Left lobe of liver (tissue), 2 donors: Measurements from ENCODE around the gene KCTD2. TPM values are rescaled to one million over a fixed set of nuclear protein-coding genes. Genes with fewer than 3 reads are reported as not detected.
A peak's percentile ranks its signal among the peaks of the same experiment; 100 is the strongest.
"Not testable (repeated sequence)": the region's sequence is repeated elsewhere in the genome, so short reads cannot be mapped to it uniquely, and the experiment has no call there.

Experiments used
- ATAC-seq: fragments of 200-7000 bp; cut with Tn5 transposase; one replicate; pipeline ENCODE4 v1.9.1; 2020; ENCODE audit warnings: mild to moderate bottlenecking, moderate library complexity
- DNase-seq: peaks from one replicate; pipeline ENCODE4 v3.0.0-alpha.2; 2020; ENCODE audit warnings: low spot score
- total RNA-seq: library from RNA; stranded (reverse); gene quantifications from one replicate; pipeline ENCODE4 v1.2.1, GENCODE V29; 2021
- donor health status: DM: no; HTN: no; CAD: no; lungs with moderate emphysema.
- donor health status: DM: no; HTN: yes; CAD: no.

KCTD2 gene
- total RNA-seq, 1 donor from 2014 or later = 7.0 TPM

- DNase-seq (no peak), ATAC-seq (no peak)
Observed at GRCh38 chr17:75019710-75020109, 27.3 kb upstream of the KCTD2 start.

- DNase-seq (no peak), ATAC-seq (no peak)
Observed at GRCh38 chr17:75020331-75021110, 26.5 kb upstream of the KCTD2 start.

DNA sequence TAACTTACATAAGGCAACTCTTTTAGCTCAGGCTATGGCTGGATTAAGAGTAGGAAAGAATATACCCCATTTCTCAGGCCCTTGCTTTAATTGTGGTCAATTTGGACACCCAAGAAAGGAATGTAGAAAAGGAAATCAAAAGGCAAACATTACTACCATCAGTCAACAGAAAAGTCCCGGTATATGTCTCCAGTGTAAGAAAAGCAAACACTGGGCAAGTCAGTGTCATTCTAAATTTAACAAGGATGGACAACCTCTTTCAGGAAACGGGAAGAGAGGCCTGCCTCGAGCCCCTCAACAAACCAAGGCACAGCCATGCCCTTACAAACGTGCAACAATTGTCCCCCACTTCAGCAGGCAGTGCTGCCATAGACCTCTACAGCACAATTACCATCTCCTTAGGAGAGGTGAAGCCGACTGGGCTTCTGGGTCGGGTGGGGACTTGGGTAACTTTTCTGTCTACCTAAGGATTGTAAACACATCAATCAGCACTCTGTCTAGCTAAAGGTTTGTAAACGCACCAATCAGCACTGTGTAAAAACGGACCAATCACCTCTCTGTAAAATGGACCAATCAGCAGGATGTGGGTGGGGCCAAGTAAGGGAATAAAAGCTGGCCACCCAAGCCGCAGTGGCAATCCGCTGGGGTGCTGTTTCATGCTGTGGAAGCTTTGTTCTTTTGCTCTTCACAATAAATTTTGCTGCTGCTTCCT lies 22.2 kb upstream of the KCTD2 start:
- ATAC-seq = no peak
- DNase-seq = no peak

DNA sequence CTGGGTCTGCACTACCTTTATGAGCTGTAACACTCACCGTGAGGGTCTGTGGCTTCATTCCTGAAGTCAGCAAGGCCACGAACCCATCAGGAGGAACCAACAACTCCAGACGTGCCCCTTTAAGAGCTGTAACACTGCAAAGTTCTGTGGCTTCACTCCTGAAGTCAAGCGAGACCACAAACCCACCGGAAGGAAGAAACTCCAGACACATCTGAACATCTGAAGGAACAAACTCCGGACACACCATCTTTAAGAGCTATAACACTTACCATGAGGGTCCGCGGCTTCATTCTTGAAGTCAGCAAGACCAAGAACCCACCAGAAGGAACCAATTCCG lies 21.7 kb upstream of the KCTD2 start:
- not testable (repeated sequence) for DNase-seq, ATAC-seq

GRCh38 chr17:75026650-75027049 lies 20.4 kb upstream of the KCTD2 start:
- ATAC-seq, DNase-seq: not testable (repeated sequence)

DNA sequence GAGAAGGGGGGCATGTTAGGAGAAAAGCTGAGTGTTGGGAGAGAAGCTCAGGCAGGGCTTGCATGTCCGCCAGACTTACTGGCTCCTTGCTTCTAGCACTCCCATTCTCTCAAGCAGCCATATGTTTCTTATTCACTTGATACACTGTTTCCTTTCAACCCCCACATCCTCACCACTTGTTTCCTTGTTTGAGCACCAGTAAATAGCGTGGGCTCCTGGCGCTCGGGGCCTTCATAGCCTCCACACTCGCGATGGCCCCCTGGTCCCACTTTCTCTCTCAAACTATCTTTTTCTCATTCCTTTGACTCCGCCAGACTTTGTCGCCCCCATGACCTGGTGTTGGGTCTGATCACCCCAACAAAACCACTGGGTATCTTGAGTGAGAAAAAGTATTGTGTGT lies 16.9 kb upstream of the KCTD2 start:
- ATAC-seq (no peak), DNase-seq (no peak)

DNA sequence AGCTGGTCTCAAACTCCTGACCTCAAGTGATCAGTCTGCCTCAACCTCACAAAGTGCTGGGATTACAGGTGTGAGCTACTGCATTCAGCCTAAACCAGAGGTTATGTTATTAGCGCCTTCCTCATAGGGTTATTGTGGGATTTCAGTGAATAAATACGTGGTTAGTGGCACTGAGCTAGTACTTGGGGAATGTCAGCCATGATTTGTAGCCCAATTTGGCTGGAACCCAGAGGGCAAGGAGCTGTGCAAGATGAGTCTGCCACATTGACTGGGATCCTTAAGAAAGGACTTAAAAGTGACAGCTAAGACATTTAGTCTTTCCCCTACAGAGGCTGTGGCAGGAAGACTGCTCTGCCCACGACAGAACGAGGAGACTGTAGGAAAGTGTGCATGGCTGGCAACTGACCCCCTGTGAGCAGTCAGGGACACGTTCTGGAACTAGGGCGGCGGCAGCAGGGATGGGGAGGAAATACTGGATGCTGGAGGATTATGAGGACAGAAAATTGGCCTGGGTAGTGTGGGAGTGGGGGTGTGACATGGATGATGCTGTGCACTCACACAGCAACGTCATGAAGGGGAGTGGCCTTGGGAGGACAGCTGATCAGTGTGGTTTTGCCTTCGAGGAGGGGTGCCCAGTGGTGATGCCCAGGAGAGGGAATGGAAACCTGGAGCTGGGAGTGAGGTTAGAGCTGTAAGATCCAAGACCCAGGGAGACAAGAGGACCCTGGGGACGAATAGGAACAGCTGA lies 14.9 kb upstream of the KCTD2 start:
- ATAC-seq (no peak), DNase-seq (peak; percentile 52)

- no peak for DNase-seq
- no peak for ATAC-seq
Observed at GRCh38 chr17:75032720-75033280, 14.2 kb upstream of the KCTD2 start.

- ATAC-seq = peak; percentile 63
- DNase-seq = peak; percentile 93
Observed at GRCh38 chr17:75033346-75034235, 13.4 kb upstream of the KCTD2 start.

GRCh38 chr17:75034236-75034908 lies 12.7 kb upstream of the KCTD2 start:
- peak; percentile 73 for ATAC-seq
- peak; percentile 89 for DNase-seq

DNA sequence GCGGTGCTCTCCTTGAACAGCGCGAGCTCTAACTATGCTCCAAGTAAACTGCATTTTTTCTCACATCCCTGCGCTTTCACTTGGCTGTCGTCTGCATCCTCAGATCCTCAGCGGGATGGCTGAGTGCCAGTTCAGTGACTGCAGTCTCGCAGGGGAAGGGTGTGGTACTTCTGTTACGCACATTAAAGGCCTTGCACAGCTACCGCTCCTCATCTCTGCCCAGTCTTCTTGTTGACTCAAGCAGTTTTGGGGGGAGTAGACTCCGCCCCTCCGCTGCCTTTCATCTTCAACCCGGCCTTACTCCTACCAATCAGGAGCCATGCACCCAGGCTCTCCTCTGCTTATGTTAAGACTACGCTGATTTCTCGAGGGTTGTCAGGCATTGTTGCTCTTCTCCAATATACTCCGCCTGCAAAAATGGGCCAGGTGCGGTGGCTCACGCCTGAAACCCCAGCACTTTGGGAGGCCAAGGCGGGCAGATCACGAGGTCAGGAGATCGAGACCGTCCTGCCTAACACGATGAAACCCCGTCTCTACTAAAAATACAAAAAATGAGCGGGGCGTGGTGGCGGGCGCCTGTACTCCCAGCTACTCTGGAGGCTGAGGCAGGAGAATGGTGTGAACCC lies 10.3 kb upstream of the KCTD2 start:
- peak; percentile 2 for ATAC-seq
- DNase-seq = peak; percentile 74

GRCh38 chr17:75039238-75039637 lies 7.8 kb upstream of the KCTD2 start:
- ATAC-seq (no peak), DNase-seq (no peak)

GRCh38 chr17:75041656-75042280 lies 5.3 kb upstream of the KCTD2 start:
- DNase-seq (no peak), ATAC-seq (no peak)

- ATAC-seq, DNase-seq: not testable (repeated sequence)
Observed at GRCh38 chr17:75043789-75044188, 3.2 kb upstream of the KCTD2 start.

- no peak for ATAC-seq
- DNase-seq = no peak
Observed at GRCh38 chr17:75044716-75045115, 2.3 kb upstream of the KCTD2 start.

DNA sequence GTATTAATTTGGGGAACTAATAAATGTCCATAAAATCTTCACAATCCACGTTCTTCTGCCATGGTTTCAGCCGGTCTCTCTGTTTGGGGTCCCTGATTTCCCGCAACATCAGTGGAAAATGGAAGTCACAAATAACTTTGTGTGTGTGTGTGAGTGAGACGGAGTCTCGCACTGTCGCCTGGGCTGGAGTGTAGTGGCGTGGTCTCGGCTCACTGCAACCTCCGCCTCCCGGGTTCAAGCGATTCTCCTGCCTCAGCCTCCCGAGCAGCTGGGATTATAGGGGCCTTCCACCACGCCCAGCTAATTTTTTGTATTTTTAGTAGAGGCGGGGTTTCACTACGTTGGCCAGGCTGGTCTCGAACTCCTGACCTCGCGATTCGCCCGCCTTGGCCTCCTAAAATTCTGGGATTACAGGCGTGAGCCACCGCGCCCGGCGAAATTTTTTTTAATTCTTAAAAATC lies 1.0 kb upstream of the KCTD2 start:
- not testable (repeated sequence) for ATAC-seq, DNase-seq

GRCh38 chr17:75047398-75048098 lies 523 bp downstream of the KCTD2 start:
- ATAC-seq = no peak

DNA sequence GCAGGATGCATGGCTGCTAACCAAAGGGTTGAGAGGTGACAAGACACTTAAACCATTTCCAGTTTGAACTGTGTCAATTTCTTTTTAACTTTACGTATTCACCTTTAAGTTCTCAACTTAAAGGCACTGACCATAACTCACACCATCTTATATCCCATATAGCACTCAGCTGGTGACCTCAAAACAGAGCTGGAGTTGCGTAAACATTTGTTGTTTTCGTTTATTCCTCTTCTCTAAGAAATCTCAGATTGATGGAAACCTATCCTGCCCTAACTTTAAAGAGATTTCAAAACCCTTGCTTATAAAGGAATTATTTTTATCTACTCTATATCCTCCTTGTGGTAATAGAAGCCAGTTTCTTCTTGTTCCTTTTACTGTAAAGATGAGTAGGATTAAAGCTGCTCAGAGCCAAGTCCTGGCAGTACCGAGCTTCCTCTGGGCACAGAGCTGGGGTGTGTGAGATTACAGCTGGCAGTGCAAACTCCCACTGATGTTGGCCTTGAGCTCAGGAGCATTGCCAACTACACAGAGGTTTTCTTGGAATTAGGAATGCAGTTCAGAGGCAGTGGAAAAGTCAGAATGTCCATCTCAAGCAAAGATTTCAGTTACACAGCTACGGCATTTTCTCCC lies 1.3 kb downstream of the KCTD2 start:
- DNase-seq = no peak

More at GRCh38 chr17:75047398-75048098, 523 bp downstream of the KCTD2 start:
- peak; percentile 62 for DNase-seq

More for the DNA sequence above, 1.3 kb downstream of the KCTD2 start:
- ATAC-seq = peak; percentile 15
